ENCODE data around the gene UPK3BL2.
"Not testable (repeated sequence)": the region's sequence is repeated elsewhere in the genome, so short reads cannot be mapped to it uniquely, and the experiment has no call there.

The UPK3BL2 gene

GRCh38 chr7:102531583-102531982 is 11.9 kb downstream of the UPK3BL2 start:
- DNase-seq (ENCODE audit: low read depth in 2 of 2): not testable (repeated sequence)

- DNase-seq (ENCODE audit: low read depth in 2 of 2): not testable (repeated sequence)
Measured at GRCh38 chr7:102527822-102528793, 15.4 kb downstream of the UPK3BL2 start.

DNA sequence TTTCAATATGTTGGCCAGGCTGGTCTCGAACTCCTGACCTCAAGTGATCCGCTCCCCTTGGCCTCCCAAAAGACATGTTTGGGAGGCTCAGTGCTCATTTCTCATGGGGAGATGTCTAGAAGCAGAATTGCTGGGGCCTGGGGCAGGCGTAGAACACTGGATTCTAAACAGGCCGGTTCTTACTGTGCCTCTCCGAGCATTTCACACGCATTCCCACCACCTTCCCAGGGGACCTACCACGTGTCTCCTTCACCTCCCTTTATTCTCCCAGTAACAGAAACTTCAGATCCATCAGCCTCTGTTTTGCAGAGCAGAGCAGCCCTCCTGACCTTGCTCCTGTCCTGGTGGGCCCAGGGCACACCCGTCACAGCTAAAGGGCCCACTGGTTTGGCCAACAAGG is 16.3 kb downstream of the UPK3BL2 start:
- not testable (repeated sequence) for DNase-seq (ENCODE audit: low read depth in 2 of 2)

DNA sequence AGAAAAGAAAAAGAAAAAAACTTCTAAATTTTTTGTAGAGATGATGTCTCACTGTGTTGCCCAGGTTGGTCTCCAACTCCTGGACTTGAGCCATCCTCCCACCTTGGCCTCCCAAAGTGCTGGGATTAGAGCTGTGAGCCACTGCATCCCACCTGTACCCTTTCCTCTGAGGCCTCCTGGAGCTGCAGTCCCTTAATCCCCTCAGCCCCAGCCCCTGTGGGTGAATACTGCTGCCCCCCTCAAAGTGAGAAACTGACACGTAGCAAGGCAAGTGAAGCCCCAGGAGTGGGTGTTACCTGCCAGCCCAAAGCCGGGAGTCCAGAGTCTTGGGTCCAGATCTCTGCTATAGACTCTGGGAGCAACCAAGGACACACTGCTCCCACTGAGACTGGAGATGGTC is 18.7 kb downstream of the UPK3BL2 start:
- DNase-seq (ENCODE audit: low read depth in 2 of 2): not testable (repeated sequence)

DNA sequence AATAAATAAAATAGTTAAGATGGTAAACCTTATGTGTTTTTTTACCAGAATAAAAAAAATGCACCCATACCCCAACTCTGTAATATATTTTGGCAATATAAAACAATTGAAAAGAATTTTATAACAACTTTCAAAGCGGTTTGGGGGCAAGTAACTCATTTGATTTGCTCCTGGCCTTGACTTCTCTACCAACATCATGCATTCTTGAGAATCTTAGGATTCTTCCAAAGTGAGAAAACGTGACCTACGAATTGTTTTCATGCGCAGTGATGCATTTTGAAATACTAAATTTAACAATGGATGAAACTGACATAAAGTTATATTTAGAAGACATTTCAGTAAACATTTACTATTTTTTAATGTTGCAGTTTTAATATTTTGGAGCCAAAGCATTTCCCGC is 22.7 kb downstream of the UPK3BL2 start:
- DNase-seq (ENCODE audit: low read depth in 2 of 2): not testable (repeated sequence)

DNA sequence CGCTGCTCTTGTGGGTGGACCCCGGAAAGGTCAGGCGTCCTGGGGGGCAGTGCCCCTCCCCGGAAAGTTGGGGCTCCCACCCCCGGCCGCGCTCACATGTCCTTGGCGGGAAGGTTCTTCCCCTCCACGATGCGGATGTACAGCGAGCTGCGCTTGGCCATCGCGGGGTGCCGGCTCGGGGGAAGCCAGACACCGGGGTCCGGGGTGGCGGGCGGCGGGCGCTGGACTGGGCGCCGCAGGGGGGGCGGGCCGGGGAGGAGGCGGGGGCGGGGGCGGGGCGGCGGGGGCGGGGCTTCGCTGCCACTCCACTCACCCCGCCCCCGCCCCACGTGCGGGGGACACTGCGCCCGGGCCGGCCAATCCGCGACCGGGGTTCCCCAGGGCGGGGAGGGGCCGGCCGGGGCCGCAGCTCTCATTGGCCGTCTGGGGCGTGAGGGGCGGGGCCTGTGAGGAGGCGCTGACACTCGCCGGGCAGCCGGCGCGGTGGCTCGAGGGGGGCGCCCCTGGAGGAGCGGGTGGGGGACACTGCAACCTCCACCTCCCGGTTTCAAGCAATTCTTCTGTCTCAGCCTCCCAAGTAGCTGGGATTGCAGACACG is 25.8 kb downstream of the UPK3BL2 start, which contains the start of gene RASA4B:
TSS of gene RASA4B (minus strand) at position 228 of the 598 bp plus-strand sequence. CDS start at position 161, 67 bp downstream.
- DNase-seq (ENCODE audit: low read depth in 2 of 2): not testable (repeated sequence)

GRCh38 chr7:102516951-102517350 is 26.5 kb downstream of the UPK3BL2 start:
- not testable (repeated sequence) for DNase-seq (ENCODE audit: low read depth in 2 of 2)

DNA sequence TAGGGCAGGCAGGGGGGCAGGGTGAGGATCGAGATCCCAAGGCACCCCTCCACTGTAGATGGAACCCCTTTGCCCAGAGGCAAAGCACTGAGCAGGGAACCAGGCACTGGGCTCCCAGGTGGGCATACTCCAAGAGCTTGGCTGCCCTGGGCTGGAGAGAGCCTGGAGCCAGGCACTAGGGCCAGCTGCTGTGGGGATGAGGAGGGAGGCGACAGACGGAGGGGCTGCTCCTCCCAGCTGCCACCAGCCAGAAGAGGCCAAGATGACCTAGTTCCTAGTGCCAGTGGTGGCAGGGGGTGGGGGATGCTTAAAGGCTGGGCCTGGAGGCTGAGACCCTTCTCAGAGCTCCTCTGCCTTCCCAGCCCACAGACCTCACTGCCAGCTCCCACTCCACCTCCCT is 27.6 kb downstream of the UPK3BL2 start:
- not testable (repeated sequence) for DNase-seq (ENCODE audit: low read depth in 2 of 2)

DNA sequence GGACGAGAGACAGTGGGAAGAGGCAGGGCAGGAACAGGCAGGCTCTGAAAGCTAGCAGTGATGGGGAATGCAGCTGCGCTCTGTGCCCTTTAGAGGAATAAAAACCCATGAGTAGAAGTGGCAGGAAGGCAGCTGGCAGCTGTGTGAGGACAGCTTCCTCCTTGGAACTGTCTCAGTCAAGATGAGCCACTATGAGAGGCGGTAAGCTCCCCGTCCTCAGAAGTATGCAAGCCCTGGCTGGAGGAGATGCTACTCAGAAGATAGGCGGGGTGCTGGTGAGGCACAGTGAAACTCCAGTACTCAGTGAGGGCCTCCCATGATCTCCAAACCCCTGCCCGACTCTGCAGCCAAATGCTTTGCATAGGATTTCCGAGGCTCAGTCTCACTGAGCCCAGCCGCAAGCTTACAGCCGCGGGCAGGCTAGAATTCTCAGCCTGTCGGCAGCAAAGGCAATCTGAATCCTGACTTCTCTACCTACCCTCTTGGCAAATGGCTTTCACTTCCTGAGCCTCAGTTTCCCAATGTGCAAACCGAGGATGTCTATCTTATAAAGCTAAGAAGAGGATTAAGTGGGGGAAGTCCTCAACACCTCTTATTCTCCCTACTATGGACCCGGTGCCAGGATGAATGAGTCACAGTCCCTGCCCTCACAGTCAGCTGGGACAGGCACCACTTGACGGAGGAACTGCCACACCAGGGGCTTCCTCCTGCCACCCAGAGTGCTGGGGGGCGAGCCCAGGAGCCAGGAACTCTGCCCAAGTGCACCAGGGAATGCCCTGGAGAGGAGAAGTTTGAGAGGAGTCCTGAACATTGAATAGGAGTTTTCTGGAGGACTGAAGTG is 28.4 kb downstream of the UPK3BL2 start:
- DNase-seq (ENCODE audit: low read depth in 2 of 2): not testable (repeated sequence)

- DNase-seq (ENCODE audit: low read depth in 2 of 2): not testable (repeated sequence)
Measured at GRCh38 chr7:102512642-102513221, 30.8 kb downstream of the UPK3BL2 start.

GRCh38 chr7:102511860-102512522 is 31.5 kb downstream of the UPK3BL2 start:
- not testable (repeated sequence) for DNase-seq (ENCODE audit: low read depth in 2 of 2)

DNA sequence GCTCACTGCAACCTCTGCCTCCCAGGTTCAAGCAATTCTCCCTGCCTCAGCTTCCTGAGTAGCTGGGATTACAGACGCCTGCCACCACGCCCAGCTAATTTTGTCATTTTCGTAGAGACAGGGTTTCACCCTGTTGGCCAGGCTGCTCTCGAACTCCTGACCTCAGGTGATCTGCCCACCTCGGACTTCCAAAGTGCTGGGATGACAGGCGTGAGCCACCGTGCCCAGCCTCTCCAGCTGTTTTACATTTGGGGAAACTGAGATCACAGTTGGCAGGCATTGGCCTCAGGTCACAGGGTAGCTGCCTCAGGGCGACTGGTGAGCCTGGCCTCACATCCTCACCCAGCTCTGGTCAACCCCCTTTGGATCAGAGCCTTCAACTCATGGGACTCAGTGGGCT is 32.9 kb downstream of the UPK3BL2 start:
- not testable (repeated sequence) for DNase-seq (ENCODE audit: low read depth in 2 of 2)

GRCh38 chr7:102507410-102508088 is 35.9 kb downstream of the UPK3BL2 start:
- not testable (repeated sequence) for DNase-seq (ENCODE audit: low read depth in 2 of 2)

DNA sequence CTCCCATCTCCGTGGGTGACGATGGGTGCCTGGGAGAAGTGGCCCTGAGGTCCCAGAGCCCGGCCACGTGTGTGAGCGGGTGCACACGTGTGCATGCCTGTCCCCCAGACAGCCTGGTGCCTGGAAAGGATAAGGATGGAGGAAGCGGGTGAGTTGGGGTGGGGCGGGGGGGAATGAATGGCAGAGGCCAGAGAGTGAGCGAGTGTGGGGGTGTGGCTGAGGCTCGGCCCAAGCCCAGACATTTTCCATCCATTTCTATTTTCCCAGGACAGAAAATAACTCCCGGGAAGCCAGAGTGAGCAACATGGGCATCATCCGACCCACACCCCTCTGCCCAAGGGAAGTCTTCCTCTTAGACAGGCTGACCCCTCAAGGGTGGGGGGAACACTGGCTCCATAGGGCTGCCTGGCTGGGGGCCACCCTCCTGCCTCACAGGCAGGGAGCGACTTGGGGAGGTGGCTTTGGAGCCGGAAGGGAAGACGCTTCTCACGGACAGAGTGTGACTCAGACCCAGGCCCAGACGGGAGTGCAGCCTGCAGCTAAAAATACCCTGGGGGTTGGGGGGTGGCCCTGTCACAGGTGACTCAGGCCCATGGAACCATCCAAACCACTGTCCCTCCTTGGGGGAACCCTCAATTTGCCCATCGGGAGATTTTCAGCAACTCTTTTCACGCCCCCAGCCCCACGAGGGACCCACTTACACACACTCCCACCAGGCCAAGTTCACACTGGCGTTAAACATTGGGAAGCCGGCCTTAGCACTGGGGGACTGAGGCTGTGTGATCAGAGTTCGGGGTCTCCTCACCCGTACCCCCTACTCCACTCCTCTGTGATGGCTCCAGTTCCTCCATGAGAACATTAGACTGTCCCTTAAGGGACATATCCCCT is 38.0 kb downstream of the UPK3BL2 start:
- DNase-seq (ENCODE audit: low read depth in 2 of 2): not testable (repeated sequence)

- not testable (repeated sequence) for DNase-seq (ENCODE audit: low read depth in 2 of 2)
Measured at GRCh38 chr7:102503141-102503540, 40.4 kb downstream of the UPK3BL2 start.

GRCh38 chr7:102498321-102498720 is 45.2 kb downstream of the UPK3BL2 start:
- DNase-seq (ENCODE audit: low read depth in 2 of 2): not testable (repeated sequence)

- DNase-seq (ENCODE audit: low read depth in 2 of 2): not testable (repeated sequence)
Measured at GRCh38 chr7:102497308-102497707, 46.2 kb downstream of the UPK3BL2 start.

GRCh38 chr7:102496861-102497260 is 46.6 kb downstream of the UPK3BL2 start:
- not testable (repeated sequence) for DNase-seq (ENCODE audit: low read depth in 2 of 2)
